Loucy (cell line): Measurements from ENCODE around the gene TENT5A.

Experiments used
- CTCF ChIP-seq: fragments of 200-600 bp; sonication (generic); conservative IDR thresholded peaks from 2 replicates; pipeline ENCODE4 v1.5.1; 2014; ENCODE audit warnings: mild to moderate bottlenecking, antibody characterized with exemption, low read length
- EZH2phosphoT487 ChIP-seq: fragments of 200-600 bp; IDR thresholded peaks from 2 replicates; pipeline ENCODE4 v1.6.1; 2018; ENCODE audit warnings: antibody characterized with exemption, mild to moderate bottlenecking, moderate library complexity, borderline replicate concordance

- TF ChIP-seq CTCF (no peak), EZH2phosphoT487 (no peak)
These were observed 17.9 kb downstream of the TENT5A start for GRCh38 chr6:81734500-81735150.
